Right ventricle myocardium inferior (tissue), 1 donor: ENCODE data around the gene ZNF831. TPM values are rescaled to one million over a fixed set of nuclear protein-coding genes. Genes with fewer than 3 reads are reported as not detected.

ENCODE experiments used
- ATAC-seq: fragments of 200-7000 bp; cut with Tn5 transposase; one replicate; pipeline ENCODE4 v1.9.1; 2020; ENCODE audit warnings: mild to moderate bottlenecking, moderate library complexity
- DNase-seq: peaks from one replicate; pipeline ENCODE4 v3.0.0; 2021; ENCODE audit errors: missing footprints
- intact Hi-C: fragments of 100-400 bp; cut with DNase I; formaldehyde crosslinking; loops from one replicate; pipeline ENCODE4 v1.11.0; 2022
- total RNA-seq: library from RNA; stranded (reverse); fragmentation: NEBNext Ultra II Directional; extraction: Animal tissue kit (Norgen Biotek cat#: 25700); gene quantifications from one replicate; pipeline ENCODE4 v1.2.1, GENCODE V29; 2021
- donor health status: DM: no; HTN: yes; CAD: no; lungs with severe emphysema.

Gene ZNF831
- total RNA-seq, 1 donor from 2014 or later, result 0.11 TPM

- DNase-seq, result no peak
- ATAC-seq, result no peak
- intact Hi-C loops, result no loop called here
Measured at GRCh38 chr20:59259946-59260345, 96.3 kb downstream of the ZNF831 start.

- intact Hi-C loops, result no loop called here
- DNase-seq (no peak), ATAC-seq (no peak)
Measured at GRCh38 chr20:59265298-59265697, 101.7 kb downstream of the ZNF831 start.

GRCh38 chr20:59268870-59269269 is 105.2 kb downstream of the ZNF831 start:
- ATAC-seq (no peak), DNase-seq (no peak)
- intact Hi-C loops, result no loop called here

- ATAC-seq (no peak), DNase-seq (no peak)
- intact Hi-C loops, result no loop called here
Measured at GRCh38 chr20:59269411-59270025, 105.9 kb downstream of the ZNF831 start.

GRCh38 chr20:59270380-59270779 is 106.8 kb downstream of the ZNF831 start:
- ATAC-seq (no peak), DNase-seq (no peak)
- intact Hi-C loops, result no loop called here

- ATAC-seq, result no peak
- DNase-seq, result no peak
- intact Hi-C loops, result no loop called here
Measured at GRCh38 chr20:59273739-59274357, 110.2 kb downstream of the ZNF831 start.

GRCh38 chr20:59276938-59277337 is 113.3 kb downstream of the ZNF831 start:
- DNase-seq (no peak), ATAC-seq (no peak)
- intact Hi-C loops, result no loop called here

- intact Hi-C loops, result no loop called here
- no peak for DNase-seq
- ATAC-seq, result no peak
Measured at GRCh38 chr20:59284470-59284869, 120.8 kb downstream of the ZNF831 start.

GRCh38 chr20:59289994-59290393 is 126.4 kb downstream of the ZNF831 start:
- ATAC-seq, result no peak
- no peak for DNase-seq
- intact Hi-C loops, result no loop called here

GRCh38 chr20:59291740-59292383 is 128.2 kb downstream of the ZNF831 start:
- DNase-seq (no peak), ATAC-seq (no peak)
- intact Hi-C loops, result no loop called here

- ATAC-seq, result no peak
Measured at GRCh38 chr20:59295531-59295930, 131.9 kb downstream of the ZNF831 start.

GRCh38 chr20:59297686-59298085 is 134.1 kb downstream of the ZNF831 start:
- ATAC-seq (no peak), DNase-seq (no peak)
- intact Hi-C loops, result no loop called here

More at GRCh38 chr20:59295531-59295930, 131.9 kb downstream of the ZNF831 start:
- intact Hi-C loops, result no loop called here
- no peak for DNase-seq

- DNase-seq, result no peak
- ATAC-seq, result no peak
Measured at GRCh38 chr20:59299945-59300332, 136.3 kb downstream of the ZNF831 start.

GRCh38 chr20:59300333-59301081 is 136.9 kb downstream of the ZNF831 start, which contains the start of gene EDN3:
TSS of gene EDN3 (plus strand) at chr20:59300611. CDS start at chr20:59300813, 202 bp downstream.
- intact Hi-C loops, result no loop called here
- DNase-seq, result no peak
- no peak for ATAC-seq

More at GRCh38 chr20:59299945-59300332, 136.3 kb downstream of the ZNF831 start:
- intact Hi-C loops, result no loop called here

- DNase-seq, result no peak
- intact Hi-C loops, result no loop called here
- ATAC-seq, result no peak
Measured at GRCh38 chr20:59301343-59302007, 137.9 kb downstream of the ZNF831 start.

- intact Hi-C loops, result no loop called here
- DNase-seq (no peak), ATAC-seq (no peak)
Measured at GRCh38 chr20:59305908-59306655, 142.5 kb downstream of the ZNF831 start.

GRCh38 chr20:59307270-59307669 is 143.6 kb downstream of the ZNF831 start:
- intact Hi-C loops, result no loop called here
- no peak for DNase-seq

More at GRCh38 chr20:59307270-59307669, 143.6 kb downstream of the ZNF831 start:
- ATAC-seq, result no peak
